Gastroesophageal sphincter (tissue), 4 donors: Measurements from ENCODE around the gene NKAIN2. TPM values are rescaled to one million over a fixed set of nuclear protein-coding genes. Genes with fewer than 3 reads are reported as not detected.

Experiments used
- ATAC-seq: fragments of 150-250 bp; one replicate; pipeline ENCODE4 v1.9.1; 2016; ENCODE audit warnings: mild to moderate bottlenecking, moderate library complexity
- H3K27ac ChIP-seq, 4 donors: fragments of 200-600 bp; sonication (generic) in 3 of 4; 1 replicate in 3 of 4; 2 replicates in 1 of 4; pipeline ENCODE4 v1.5.1; 2016 to 2019
- H3K27me3 ChIP-seq: fragments of 200-600 bp; sonication (generic); one replicate; pipeline ENCODE4 v1.5.1; 2019
- H3K36me3 ChIP-seq, 2 donors: fragments of 200-600 bp; sonication (generic); one replicate each; pipeline ENCODE4 v1.5.1; 2019; ENCODE audit warnings: control low read depth in 1 of 2
- H3K4me1 ChIP-seq, 3 donors: fragments of 200-600 bp; sonication (generic); 1 replicate in 2 of 3; 2 replicates in 1 of 3; pipeline ENCODE4 v1.5.1; 2016 to 2019; ENCODE audit warnings: control low read depth in 2 of 3
- H3K4me3 ChIP-seq, 2 donors: fragments of 200-600 bp; sonication (generic); one replicate each; pipeline ENCODE4 v1.5.1; 2019; ENCODE audit warnings: mild to moderate bottlenecking in 1 of 2, moderate library complexity in 1 of 2
- H3K9me3 ChIP-seq, 3 donors: fragments of 200-600 bp; sonication (generic); one replicate each; pipeline ENCODE4 v1.5.1; 2017 to 2019; ENCODE audit warnings: control low read depth in 2 of 3
- CTCF ChIP-seq, 4 experiments: fragments of 200-600 bp in 2 of 4; fragments of 450-650 bp in 2 of 4; sonication (generic) in 1 of 4; IDR thresholded peaks; one replicate each; pipeline ENCODE4 v1.5.1; 2017 to 2019; ENCODE audit warnings: antibody characterized with exemption in 4 of 4, mild to moderate bottlenecking in 2 of 4, moderate library complexity in 2 of 4
- EP300 ChIP-seq: sonication (generic); formaldehyde crosslinking; IDR thresholded peaks from one replicate; pipeline ENCODE4 v1.6.1; 2017; ENCODE audit warnings: antibody characterized with exemption, mild to moderate bottlenecking
- POLR2A ChIP-seq, 2 donors: fragments of 450-650 bp; IDR thresholded peaks; one replicate each; pipeline ENCODE4 v1.6.1; 2017; ENCODE audit warnings: antibody characterized with exemption in 2 of 2, mild to moderate bottlenecking in 2 of 2, moderate library complexity in 1 of 2
- POLR2AphosphoS5 ChIP-seq: sonication (generic); formaldehyde crosslinking; IDR thresholded peaks from one replicate; pipeline ENCODE4 v1.6.1; 2017; ENCODE audit warnings: antibody characterized with exemption
- WGBS, 2 donors: methylation state at CpG; one replicate each; pipeline ENCODE4 v1.1.5; 2018; ENCODE audit warnings: low coverage in 1 of 2; 5-methylcytosine and 5-hydroxymethylcytosine counted together
- total RNA-seq, 4 donors: library from RNA; depleted of rRNA; stranded (reverse); fragments of >200 nt; gene quantifications; one replicate each; pipeline ENCODE4 v1.1.0, GENCODE V29; 2016

The NKAIN2 gene
- total RNA-seq, 4 donors from 2014 or later: 0.23 to 3.2 TPM; not detected in 2

- ATAC-seq: no peak
- 77% methylated on average over 1 of the region's 1 CpG; no CpG with 5 or more reads in 1 of the 2 donors for WGBS, 2 donors
- Histone ChIP-seq H3K27ac (no peak overlapping the region), H3K9me3 (no peaks in the 10 kb centered on the region), H3K36me3 (no peaks in the 10 kb centered on the region), H3K27me3 (no peaks in the 10 kb centered on the region), H3K4me1 (no peaks in the 10 kb centered on the region), H3K4me3 (no peak overlapping the region)
- TF ChIP-seq CTCF (IDR thresholded peaks at IDR 0.05): no peak
- no peak for TF ChIP-seq POLR2AphosphoS5
- no peak for TF ChIP-seq EP300
- TF ChIP-seq POLR2A (IDR thresholded peaks at IDR 0.05): no peak
Observed at GRCh38 chr6:124119596-124119995, 315.9 kb downstream of the NKAIN2 start.

- H3K27ac ChIP-seq: no peak overlapping the region
- H3K27me3 ChIP-seq: no peaks in the 10 kb centered on the region
- H3K4me1 ChIP-seq: no peaks in the 10 kb centered on the region
- no peaks in the 10 kb centered on the region for H3K36me3 ChIP-seq
- ATAC-seq: no peak
- no peak overlapping the region for H3K4me3 ChIP-seq
- no peaks in the 10 kb centered on the region for H3K9me3 ChIP-seq
- 60 to 70% methylated on average over 2 of the region's 2 CpGs for WGBS, 2 donors
- TF ChIP-seq EP300 (no peak), CTCF (IDR thresholded peaks at IDR 0.05) (no peak), POLR2AphosphoS5 (no peak), POLR2A (IDR thresholded peaks at IDR 0.05) (no peak)
Observed at GRCh38 chr6:124123617-124124209, 320.0 kb downstream of the NKAIN2 start.

- ATAC-seq: no peak
- Histone ChIP-seq H3K4me3 (no peak overlapping the region), H3K4me1 (no peaks in the 10 kb centered on the region), H3K27me3 (no peaks in the 10 kb centered on the region), H3K27ac (no peak overlapping the region), H3K36me3 (no peaks in the 10 kb centered on the region), H3K9me3 (peaks cover 0 to 24% (median 0%) of the 10 kb centered on the region in 3 donors)
- TF ChIP-seq EP300: no peak
- TF ChIP-seq CTCF (IDR thresholded peaks at IDR 0.05): no peak
- TF ChIP-seq POLR2A (IDR thresholded peaks at IDR 0.05): no peak
- no peak for TF ChIP-seq POLR2AphosphoS5
- 77 to 82% methylated on average over 2 to 3 of the region's 4 CpGs for WGBS, 2 donors
Observed at GRCh38 chr6:124131259-124131658, 327.6 kb downstream of the NKAIN2 start.

- no peak overlapping the region for H3K4me3 ChIP-seq
- H3K36me3 ChIP-seq: no peaks in the 10 kb centered on the region
- TF ChIP-seq POLR2A (IDR thresholded peaks at IDR 0.05) (no peak), CTCF (IDR thresholded peaks at IDR 0.05) (no peak), POLR2AphosphoS5 (no peak), EP300 (no peak)
- peaks cover 0 to 24% (median 0%) of the 10 kb centered on the region in 3 donors for H3K9me3 ChIP-seq
- no peaks in the 10 kb centered on the region for H3K27me3 ChIP-seq
- no peak overlapping the region for H3K27ac ChIP-seq
- no peaks in the 10 kb centered on the region for H3K4me1 ChIP-seq
- no peak for ATAC-seq
Observed at GRCh38 chr6:124131779-124132178, 328.1 kb downstream of the NKAIN2 start.

- Histone ChIP-seq H3K4me3 (no peak overlapping the region), H3K36me3 (no peaks in the 10 kb centered on the region), H3K9me3 (peaks cover 0 to 24% (median 0%) of the 10 kb centered on the region in 3 donors), H3K27me3 (no peaks in the 10 kb centered on the region), H3K4me1 (no peaks in the 10 kb centered on the region), H3K27ac (no peak overlapping the region)
- TF ChIP-seq EP300 (no peak), POLR2AphosphoS5 (no peak), CTCF (IDR thresholded peaks at IDR 0.05) (no peak), POLR2A (IDR thresholded peaks at IDR 0.05) (no peak)
- no peak for ATAC-seq
- WGBS, 2 donors: 57% methylated on average over 1 of the region's 2 CpGs; no CpG with 5 or more reads in 1 of the 2 donors
Observed at GRCh38 chr6:124132256-124132655, 328.6 kb downstream of the NKAIN2 start.
